ENCODE data around the gene KIRREL3. TPM values are rescaled to one million over a fixed set of nuclear protein-coding genes. Genes with fewer than 3 reads are reported as not detected.

KIRREL3 gene
- total and polyA plus RNA-seq, 9 of the 15 experiments (the other 6 are each of a cell fraction or from before 2014, with no cell fraction given) = 0.04 to 0.10 TPM; not detected in 7

- no peak for TF ChIP-seq AFF1 (IDR thresholded peaks at IDR 0.05; ENCODE audit: low read depth in 1 of 2, partially characterized antibody in 2 of 2)
Measured at GRCh38 chr11:126884192-126884591, 116.4 kb downstream of the KIRREL3 start (continued).

GRCh38 chr11:126880872-126881271 is 119.7 kb downstream of the KIRREL3 start:
- in situ Hi-C loops (cut with MboI) (no loop called here), intact Hi-C loops (cut with micrococcal nuclease) (no loop called here)
- no peak overlapping the region for H2AFZ ChIP-seq (ENCODE audit: low read depth, low read length)
- H3K4me1 ChIP-seq (replicated peaks in 1 of 2; ENCODE audit: control insufficient read depth in 2 of 2, insufficient read depth in 2 of 2, low read length in 2 of 2) = no peaks in the 10 kb centered on the region
- H3K79me2 ChIP-seq (ENCODE audit: control insufficient read depth, insufficient read depth, low read length) = no peaks in the 10 kb centered on the region
- H3K9me1 ChIP-seq (ENCODE audit: control insufficient read depth, insufficient read depth, low read length) = no peaks in the 10 kb centered on the region
- H3K4me3 ChIP-seq = no peak overlapping the region
- 0% methylated on average over 5 of the region's 5 CpGs for WGBS (ENCODE audit: insufficient coverage, low coverage, missing lambda C conversion rate)
- no peak overlapping the region for H3K4me2 ChIP-seq (ENCODE audit: insufficient read depth, low read length)
- DNase-seq (ENCODE audit: extremely low read depth in 1 of 4, low spot score in 3 of 4) = no peak
- no TSS peak for BruUV-seq (replicated peaks)
- no peak overlapping the region for H3K27ac ChIP-seq (ENCODE audit: extremely low read depth, low read depth, low read length)
- no peaks in the 10 kb centered on the region for H3K27me3 ChIP-seq (ENCODE audit: control insufficient read depth in 2 of 2, insufficient read depth in 2 of 2, low read length in 2 of 2)
- TF ChIP-seq IRF9 (tag; IDR thresholded peaks at IDR 0.05) (no peak), TEAD4 (IDR thresholded peaks at IDR 0.05; ENCODE audit: low read length) (no peak), TEAD4 (CRISPR knock-in tag; IDR thresholded peaks at IDR 0.05; ENCODE audit: borderline replicate concordance) (no peak), BCLAF1 (IDR thresholded peaks at IDR 0.05; ENCODE audit: borderline replicate concordance in 1 of 2, control insufficient read depth in 1 of 2, low read depth in 2 of 2, low read length in 1 of 2) (no peak), TRIM24 (IDR thresholded peaks at IDR 0.05) (no peak), AFF4 (CRISPR knock-in tag; IDR thresholded peaks at IDR 0.05) (no peak)
- ATAC-seq = no peak
- CTCF ChIA-PET (ENCODE audit: low intra/inter-chr PET ratio) = no interaction called here
- H3K36me3 ChIP-seq (ENCODE audit: control insufficient read depth, insufficient read depth, low read length) = no peaks in the 10 kb centered on the region
- POLR2A ChIA-PET = no interaction called here
- no peak for FAIRE-seq
- no peak overlapping the region for H3K9ac ChIP-seq (ENCODE audit: insufficient read depth in 1 of 2, low read depth in 2 of 2, low read length in 2 of 2)
- no peaks in the 10 kb centered on the region; the same call in 1 of the 2 replicates for H4K20me1 ChIP-seq (replicated peaks; ENCODE audit: control insufficient read depth, insufficient read depth, low read length)
- no peaks in the 10 kb centered on the region for H3K9me3 ChIP-seq (replicated peaks; ENCODE audit: control insufficient read depth, insufficient read depth, low read depth, low read length)

All from K562 (cell line).